GM23338 (cell line): ENCODE measurements around the gene RAPGEF3. TPM values are rescaled to one million over a fixed set of nuclear protein-coding genes. Genes with fewer than 3 reads are reported as not detected.

ENCODE experiments used
- ATAC-seq: fragments of 200-7000 bp; cut with Tn5 transposase; 3 replicates; pipeline ENCODE4 v1.9.1; 2020
- DNase-seq: peaks from one replicate; pipeline ENCODE4 v3.0.0-alpha.2; 2015; ENCODE audit warnings: low spot score
- H2AFZ ChIP-seq: fragments of 200-600 bp; sonication (generic); 2 replicates; pipeline ENCODE4 v1.8.0; 2016; ENCODE audit warnings: antibody characterized with exemption, mild to moderate bottlenecking, moderate library complexity
- H3F3A ChIP-seq: fragments of 200-600 bp; sonication (generic); replicated peaks from 2 replicates; pipeline ENCODE4 v1.8.0; 2017; ENCODE audit warnings: antibody characterized with exemption, mixed run types, low read depth
- H3K27ac ChIP-seq: fragments of 200-600 bp; sonication (generic); 2 replicates; pipeline ENCODE4 v1.6.1; 2016; ENCODE audit warnings: low read depth
- H3K27me3 ChIP-seq: fragments of 200-600 bp; sonication (generic); 2 replicates; pipeline ENCODE4 v1.8.0; 2016; ENCODE audit warnings: mild to moderate bottlenecking, mixed run types, moderate library complexity; ENCODE audit not compliant: insufficient read depth
- H3K36me3 ChIP-seq: fragments of 200-600 bp; sonication (generic); 2 replicates; pipeline ENCODE4 v1.8.0; 2016; ENCODE audit warnings: mild to moderate bottlenecking; ENCODE audit not compliant: insufficient read depth
- H3K4me1 ChIP-seq: fragments of 200-600 bp; sonication (generic); 2 replicates; pipeline ENCODE4 v1.8.0; 2016; ENCODE audit warnings: mild to moderate bottlenecking, moderate library complexity; ENCODE audit not compliant: insufficient read depth
- H3K4me2 ChIP-seq: fragments of 200-600 bp; sonication (generic); 2 replicates; pipeline ENCODE4 v1.7.1; 2017; ENCODE audit warnings: mixed run types
- H3K4me3 ChIP-seq: fragments of 200-600 bp; sonication (generic); 2 replicates; pipeline ENCODE4 v1.6.1; 2016; ENCODE audit warnings: mixed run types
- H3K79me2 ChIP-seq: fragments of 200-600 bp; sonication (generic); replicated peaks from 2 replicates; pipeline ENCODE4 v1.8.0; 2017; ENCODE audit warnings: mild to moderate bottlenecking; ENCODE audit not compliant: insufficient read depth
- H3K9me2 ChIP-seq: fragments of 200-600 bp; sonication (generic); 2 replicates; pipeline ENCODE4 v1.8.0; 2017; ENCODE audit not compliant: insufficient read depth
- H4K20me1 ChIP-seq: fragments of 200-600 bp; sonication (generic); replicated peaks from 2 replicates; pipeline ENCODE4 v1.8.0; 2017; ENCODE audit warnings: mild to moderate bottlenecking; ENCODE audit not compliant: insufficient read depth
- H3K27ac Mint-ChIP-seq: 2 replicates; pipeline ENCODE4 v1.8.0; 2020; ENCODE audit warnings: inconsistent platforms, mild to moderate bottlenecking, moderate library complexity, mixed read lengths
- H3K27me3 Mint-ChIP-seq: 3 replicates; pipeline ENCODE4 v1.8.0; 2022; ENCODE audit warnings: low read depth, mild to moderate bottlenecking, moderate library complexity, mixed read lengths, inconsistent platforms; ENCODE audit not compliant: insufficient read depth, poor library complexity
- H3K36me3 Mint-ChIP-seq: 3 replicates; pipeline ENCODE4 v1.8.0; 2021; ENCODE audit warnings: low read depth, mild to moderate bottlenecking, inconsistent platforms, moderate library complexity, mixed read lengths
- H3K4me1 Mint-ChIP-seq: 3 replicates; pipeline ENCODE4 v1.8.0; 2020; ENCODE audit warnings: mild to moderate bottlenecking, inconsistent platforms, mixed read lengths
- H3K4me3 Mint-ChIP-seq: 3 replicates; pipeline ENCODE4 v1.8.0; 2021; ENCODE audit warnings: moderate library complexity, mild to moderate bottlenecking, inconsistent platforms, mixed read lengths
- H3K9me3 Mint-ChIP-seq: 3 replicates; pipeline ENCODE4 v1.8.0; 2020; ENCODE audit warnings: moderate library complexity, mild to moderate bottlenecking, inconsistent platforms, mixed read lengths
- CREB1 ChIP-seq: fragments of 250-450 bp; sonication (Bioruptor Pico); IDR thresholded peaks from 2 replicates; pipeline ENCODE4 v1.5.0; 2020; ENCODE audit warnings: low read depth, mild to moderate bottlenecking, moderate library complexity
- ETS1 ChIP-seq: IDR thresholded peaks from 2 replicates; pipeline ENCODE4 v1.6.1; 2016; ENCODE audit warnings: antibody characterized with exemption
- EZH2phosphoT487 ChIP-seq: fragments of 200-600 bp; sonication (generic); IDR thresholded peaks from one replicate; pipeline ENCODE4 v1.8.1; 2018; ENCODE audit warnings: antibody characterized with exemption; ENCODE audit not compliant: unreplicated experiment
- JUNB ChIP-seq: IDR thresholded peaks from one replicate; pipeline ENCODE4 v1.6.1; 2016; ENCODE audit warnings: antibody characterized with exemption; ENCODE audit not compliant: unreplicated experiment
- NANOG ChIP-seq: IDR thresholded peaks from 2 replicates; pipeline ENCODE4 v1.6.1; 2016; ENCODE audit warnings: antibody characterized with exemption, borderline replicate concordance
- POLR2AphosphoS5 ChIP-seq: IDR thresholded peaks from 2 replicates; pipeline ENCODE4 v1.6.1; 2016; ENCODE audit warnings: antibody characterized with exemption, low read depth
- REST ChIP-seq: IDR thresholded peaks from one replicate; pipeline ENCODE4 v1.6.1; 2018; ENCODE audit warnings: antibody characterized with exemption; ENCODE audit not compliant: unreplicated experiment
- ZNF114 ChIP-seq: fragments of 250-450 bp; sonication (Bioruptor Pico); IDR thresholded peaks from 2 replicates; pipeline ENCODE4 v1.5.0; 2020; ENCODE audit warnings: mild to moderate bottlenecking, moderate library complexity
- ZNF331 ChIP-seq: fragments of 250-450 bp; sonication (Bioruptor Pico); IDR thresholded peaks from 2 replicates; pipeline ENCODE4 v1.5.0; 2020; ENCODE audit warnings: low read depth, mild to moderate bottlenecking, moderate library complexity
- ZNF462 ChIP-seq: fragments of 250-450 bp; sonication (Bioruptor Pico); IDR thresholded peaks from 2 replicates; pipeline ENCODE4 v1.5.0; 2020; ENCODE audit warnings: mild to moderate bottlenecking, moderate library complexity
- polyA plus RNA-seq: library from polyadenylated mRNA; unstranded; fragments of >200 nt; fragmentation: Nextera tagmentation; extraction: Ambion mirVana; gene quantifications from 2 replicates; pipeline ENCODE4 v1.2.1, GENCODE V29; 2016
- total RNA-seq: library from RNA; depleted of rRNA; stranded (reverse); fragments of >200 nt; shearing (Covaris generic); gene quantifications from 2 replicates; pipeline ENCODE4 v1.2.3, GENCODE V29; 2014

The RAPGEF3 gene
- total and polyA plus RNA-seq, 2 experiments from 2014 or later = 2.3 to 11.8 TPM

- ATAC-seq (no peak), DNase-seq (no peak)
- Mint-ChIP-seq H3K4me3 (no peak overlapping the region), H3K4me1 (peaks cover 16% of the 10 kb centered on the region), H3K36me3 (no peaks in the 10 kb centered on the region), H3K27ac (no peak overlapping the region), H3K27me3 (peaks cover 18% of the 10 kb centered on the region), H3K9me3 (no peaks in the 10 kb centered on the region)
- H3K27me3 ChIP-seq = no peaks in the 10 kb centered on the region; the same call in 1 of the 2 replicates
- 0 out of 2 replicates have a peak, but pooled peaks cover 3% of the 10 kb centered on the region for H3F3A ChIP-seq
- no peaks in the 10 kb centered on the region for H3K79me2 ChIP-seq
- H3K4me3 ChIP-seq = no peak overlapping the region
- no peaks in the 10 kb centered on the region for H3K9me2 ChIP-seq
- no peaks in the 10 kb centered on the region for H3K36me3 ChIP-seq
- no peaks in the 10 kb centered on the region; the same call in 1 of the 2 replicates for H4K20me1 ChIP-seq
- no peak overlapping the region for H2AFZ ChIP-seq
- H3K27ac ChIP-seq = no peak overlapping the region
- H3K4me2 ChIP-seq = no peak overlapping the region
- TF ChIP-seq EZH2phosphoT487 = no peak
- TF ChIP-seq ZNF331 (CRISPR knock-in tag) = no peak
- TF ChIP-seq NANOG = no peak
- no peak for TF ChIP-seq ZNF462 (CRISPR knock-in tag)
- TF ChIP-seq CREB1 = no peak
- TF ChIP-seq ETS1 = no peak
- no peak for TF ChIP-seq JUNB
- TF ChIP-seq REST = no peak
- TF ChIP-seq POLR2AphosphoS5 = no peak
- no peak for TF ChIP-seq ZNF114 (CRISPR knock-in tag)
- H3K4me1 ChIP-seq = 0 out of 2 replicates have a peak, but pooled peaks cover 1% of the 10 kb centered on the region
These were observed 46.5 kb downstream of the RAPGEF3 start for GRCh38 chr12:47712171-47712570.
